GM23338 (cell line): ENCODE data around the gene ATAD5. TPM values are rescaled to one million over a fixed set of nuclear protein-coding genes. Genes with fewer than 3 reads are reported as not detected.

Experiments used
- ATAC-seq: fragments of 200-7000 bp; cut with Tn5 transposase; 3 replicates; pipeline ENCODE4 v1.9.1; 2020
- DNase-seq: peaks from one replicate; pipeline ENCODE4 v3.0.0-alpha.2; 2015; ENCODE audit warnings: low spot score
- H2AFZ ChIP-seq: fragments of 200-600 bp; sonication (generic); 2 replicates; pipeline ENCODE4 v1.8.0; 2016; ENCODE audit warnings: antibody characterized with exemption, mild to moderate bottlenecking, moderate library complexity
- H3F3A ChIP-seq: fragments of 200-600 bp; sonication (generic); replicated peaks from 2 replicates; pipeline ENCODE4 v1.8.0; 2017; ENCODE audit warnings: antibody characterized with exemption, mixed run types, low read depth
- H3K27ac ChIP-seq: fragments of 200-600 bp; sonication (generic); 2 replicates; pipeline ENCODE4 v1.6.1; 2016; ENCODE audit warnings: low read depth
- H3K27me3 ChIP-seq: fragments of 200-600 bp; sonication (generic); 2 replicates; pipeline ENCODE4 v1.8.0; 2016; ENCODE audit warnings: mild to moderate bottlenecking, mixed run types, moderate library complexity; ENCODE audit not compliant: insufficient read depth
- H3K36me3 ChIP-seq: fragments of 200-600 bp; sonication (generic); 2 replicates; pipeline ENCODE4 v1.8.0; 2016; ENCODE audit warnings: mild to moderate bottlenecking; ENCODE audit not compliant: insufficient read depth
- H3K4me1 ChIP-seq: fragments of 200-600 bp; sonication (generic); 2 replicates; pipeline ENCODE4 v1.8.0; 2016; ENCODE audit warnings: mild to moderate bottlenecking, moderate library complexity; ENCODE audit not compliant: insufficient read depth
- H3K4me2 ChIP-seq: fragments of 200-600 bp; sonication (generic); 2 replicates; pipeline ENCODE4 v1.7.1; 2017; ENCODE audit warnings: mixed run types
- H3K4me3 ChIP-seq: fragments of 200-600 bp; sonication (generic); 2 replicates; pipeline ENCODE4 v1.6.1; 2016; ENCODE audit warnings: mixed run types
- H3K79me2 ChIP-seq: fragments of 200-600 bp; sonication (generic); replicated peaks from 2 replicates; pipeline ENCODE4 v1.8.0; 2017; ENCODE audit warnings: mild to moderate bottlenecking; ENCODE audit not compliant: insufficient read depth
- H3K9me2 ChIP-seq: fragments of 200-600 bp; sonication (generic); 2 replicates; pipeline ENCODE4 v1.8.0; 2017; ENCODE audit not compliant: insufficient read depth
- H4K20me1 ChIP-seq: fragments of 200-600 bp; sonication (generic); replicated peaks from 2 replicates; pipeline ENCODE4 v1.8.0; 2017; ENCODE audit warnings: mild to moderate bottlenecking; ENCODE audit not compliant: insufficient read depth
- H3K27ac Mint-ChIP-seq: 2 replicates; pipeline ENCODE4 v1.8.0; 2020; ENCODE audit warnings: inconsistent platforms, mild to moderate bottlenecking, moderate library complexity, mixed read lengths
- H3K27me3 Mint-ChIP-seq: 3 replicates; pipeline ENCODE4 v1.8.0; 2022; ENCODE audit warnings: low read depth, mild to moderate bottlenecking, moderate library complexity, mixed read lengths, inconsistent platforms; ENCODE audit not compliant: insufficient read depth, poor library complexity
- H3K36me3 Mint-ChIP-seq: 3 replicates; pipeline ENCODE4 v1.8.0; 2021; ENCODE audit warnings: low read depth, mild to moderate bottlenecking, inconsistent platforms, moderate library complexity, mixed read lengths
- H3K4me1 Mint-ChIP-seq: 3 replicates; pipeline ENCODE4 v1.8.0; 2020; ENCODE audit warnings: mild to moderate bottlenecking, inconsistent platforms, mixed read lengths
- H3K4me3 Mint-ChIP-seq: 3 replicates; pipeline ENCODE4 v1.8.0; 2021; ENCODE audit warnings: moderate library complexity, mild to moderate bottlenecking, inconsistent platforms, mixed read lengths
- H3K9me3 Mint-ChIP-seq: 3 replicates; pipeline ENCODE4 v1.8.0; 2020; ENCODE audit warnings: moderate library complexity, mild to moderate bottlenecking, inconsistent platforms, mixed read lengths
- CTCF ChIP-seq, 2 experiments: fragments of 200-600 bp in 1 of 2; sonication (generic) in 1 of 2; conservative IDR thresholded peaks; 2 replicates each; pipeline versions ENCODE4 v1.5.1 to v1.6.1; 2016 to 2017; ENCODE audit warnings: antibody characterized with exemption in 2 of 2, low read depth in 2 of 2, mild to moderate bottlenecking in 2 of 2, moderate library complexity in 1 of 2
- NANOG ChIP-seq: IDR thresholded peaks from 2 replicates; pipeline ENCODE4 v1.6.1; 2016; ENCODE audit warnings: antibody characterized with exemption, borderline replicate concordance
- polyA plus RNA-seq: library from polyadenylated mRNA; unstranded; fragments of >200 nt; fragmentation: Nextera tagmentation; extraction: Ambion mirVana; gene quantifications from 2 replicates; pipeline ENCODE4 v1.2.1, GENCODE V29; 2016
- total RNA-seq: library from RNA; depleted of rRNA; stranded (reverse); fragments of >200 nt; shearing (Covaris generic); gene quantifications from 2 replicates; pipeline ENCODE4 v1.2.3, GENCODE V29; 2014
- TF ChIP-seq, protein P1 (sequence below): fragments of 250-450 bp; sonication (Bioruptor Pico); IDR thresholded peaks from 2 replicates; pipeline ENCODE4 v1.5.0; 2020; ENCODE audit warnings: mild to moderate bottlenecking, moderate library complexity
- TF ChIP-seq, protein P2 (sequence below): IDR thresholded peaks from one replicate; pipeline ENCODE4 v1.6.1; 2018; ENCODE audit warnings: antibody characterized with exemption; ENCODE audit not compliant: unreplicated experiment

Gene ATAD5
- total and polyA plus RNA-seq, 2 experiments from 2014 or later = 24.2 to 30.9 TPM

- peaks cover 7% of the 10 kb centered on the region; the same call in 1 of the 2 replicates for H4K20me1 ChIP-seq
- TF ChIP-seq NANOG = no peak
- TF ChIP-seq, protein P1, sequence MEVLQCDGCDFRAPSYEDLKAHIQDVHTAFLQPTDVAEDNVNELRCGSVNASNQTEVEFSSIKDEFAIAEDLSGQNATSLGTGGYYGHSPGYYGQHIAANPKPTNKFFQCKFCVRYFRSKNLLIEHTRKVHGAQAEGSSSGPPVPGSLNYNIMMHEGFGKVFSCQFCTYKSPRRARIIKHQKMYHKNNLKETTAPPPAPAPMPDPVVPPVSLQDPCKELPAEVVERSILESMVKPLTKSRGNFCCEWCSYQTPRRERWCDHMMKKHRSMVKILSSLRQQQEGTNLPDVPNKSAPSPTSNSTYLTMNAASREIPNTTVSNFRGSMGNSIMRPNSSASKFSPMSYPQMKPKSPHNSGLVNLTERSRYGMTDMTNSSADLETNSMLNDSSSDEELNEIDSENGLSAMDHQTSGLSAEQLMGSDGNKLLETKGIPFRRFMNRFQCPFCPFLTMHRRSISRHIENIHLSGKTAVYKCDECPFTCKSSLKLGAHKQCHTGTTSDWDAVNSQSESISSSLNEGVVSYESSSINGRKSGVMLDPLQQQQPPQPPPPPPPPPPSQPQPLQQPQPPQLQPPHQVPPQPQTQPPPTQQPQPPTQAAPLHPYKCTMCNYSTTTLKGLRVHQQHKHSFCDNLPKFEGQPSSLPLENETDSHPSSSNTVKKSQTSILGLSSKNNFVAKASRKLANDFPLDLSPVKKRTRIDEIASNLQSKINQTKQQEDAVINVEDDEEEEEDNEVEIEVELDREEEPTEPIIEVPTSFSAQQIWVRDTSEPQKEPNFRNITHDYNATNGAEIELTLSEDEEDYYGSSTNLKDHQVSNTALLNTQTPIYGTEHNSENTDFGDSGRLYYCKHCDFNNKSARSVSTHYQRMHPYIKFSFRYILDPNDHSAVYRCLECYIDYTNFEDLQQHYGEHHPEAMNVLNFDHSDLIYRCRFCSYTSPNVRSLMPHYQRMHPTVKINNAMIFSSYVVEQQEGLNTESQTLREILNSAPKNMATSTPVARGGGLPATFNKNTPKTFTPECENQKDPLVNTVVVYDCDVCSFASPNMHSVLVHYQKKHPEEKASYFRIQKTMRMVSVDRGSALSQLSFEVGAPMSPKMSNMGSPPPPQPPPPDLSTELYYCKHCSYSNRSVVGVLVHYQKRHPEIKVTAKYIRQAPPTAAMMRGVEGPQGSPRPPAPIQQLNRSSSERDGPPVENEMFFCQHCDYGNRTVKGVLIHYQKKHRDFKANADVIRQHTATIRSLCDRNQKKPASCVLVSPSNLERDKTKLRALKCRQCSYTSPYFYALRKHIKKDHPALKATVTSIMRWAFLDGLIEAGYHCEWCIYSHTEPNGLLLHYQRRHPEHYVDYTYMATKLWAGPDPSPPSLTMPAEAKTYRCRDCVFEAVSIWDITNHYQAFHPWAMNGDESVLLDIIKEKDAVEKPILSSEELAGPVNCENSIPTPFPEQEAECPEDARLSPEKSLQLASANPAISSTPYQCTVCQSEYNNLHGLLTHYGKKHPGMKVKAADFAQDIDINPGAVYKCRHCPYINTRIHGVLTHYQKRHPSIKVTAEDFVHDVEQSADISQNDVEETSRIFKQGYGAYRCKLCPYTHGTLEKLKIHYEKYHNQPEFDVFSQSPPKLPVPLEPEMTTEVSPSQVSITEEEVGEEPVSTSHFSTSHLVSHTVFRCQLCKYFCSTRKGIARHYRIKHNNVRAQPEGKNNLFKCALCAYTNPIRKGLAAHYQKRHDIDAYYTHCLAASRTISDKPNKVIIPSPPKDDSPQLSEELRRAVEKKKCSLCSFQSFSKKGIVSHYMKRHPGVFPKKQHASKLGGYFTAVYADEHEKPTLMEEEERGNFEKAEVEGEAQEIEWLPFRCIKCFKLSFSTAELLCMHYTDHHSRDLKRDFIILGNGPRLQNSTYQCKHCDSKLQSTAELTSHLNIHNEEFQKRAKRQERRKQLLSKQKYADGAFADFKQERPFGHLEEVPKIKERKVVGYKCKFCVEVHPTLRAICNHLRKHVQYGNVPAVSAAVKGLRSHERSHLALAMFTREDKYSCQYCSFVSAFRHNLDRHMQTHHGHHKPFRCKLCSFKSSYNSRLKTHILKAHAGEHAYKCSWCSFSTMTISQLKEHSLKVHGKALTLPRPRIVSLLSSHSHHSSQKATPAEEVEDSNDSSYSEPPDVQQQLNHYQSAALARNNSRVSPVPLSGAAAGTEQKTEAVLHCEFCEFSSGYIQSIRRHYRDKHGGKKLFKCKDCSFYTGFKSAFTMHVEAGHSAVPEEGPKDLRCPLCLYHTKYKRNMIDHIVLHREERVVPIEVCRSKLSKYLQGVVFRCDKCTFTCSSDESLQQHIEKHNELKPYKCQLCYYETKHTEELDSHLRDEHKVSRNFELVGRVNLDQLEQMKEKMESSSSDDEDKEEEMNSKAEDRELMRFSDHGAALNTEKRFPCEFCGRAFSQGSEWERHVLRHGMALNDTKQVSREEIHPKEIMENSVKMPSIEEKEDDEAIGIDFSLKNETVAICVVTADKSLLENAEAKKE (CRISPR knock-in tag) = no peak
- H3K36me3 ChIP-seq = peaks cover 31% of the 10 kb centered on the region
- Mint-ChIP-seq H3K9me3 (no peaks in the 10 kb centered on the region), H3K4me3 (no peak overlapping the region), H3K27ac (no peak overlapping the region), H3K27me3 (peaks cover 2% of the 10 kb centered on the region), H3K36me3 (peaks cover 58% of the 10 kb centered on the region), H3K4me1 (no peaks in the 10 kb centered on the region)
- H3K27ac ChIP-seq = no peak overlapping the region
- H3K4me1 ChIP-seq = no peaks in the 10 kb centered on the region
- no peak overlapping the region for H3K4me3 ChIP-seq
- no peak overlapping the region for H3K4me2 ChIP-seq
- no peaks in the 10 kb centered on the region for H3K79me2 ChIP-seq
- H3F3A ChIP-seq = no peaks in the 10 kb centered on the region
- no peak overlapping the region for H2AFZ ChIP-seq
- H3K27me3 ChIP-seq = no peaks in the 10 kb centered on the region
- no peaks in the 10 kb centered on the region for H3K9me2 ChIP-seq
- ATAC-seq (no peak), DNase-seq (no peak)
Measured at GRCh38 chr17:30854146-30854545, 22.4 kb downstream of the ATAD5 start.

DNA sequence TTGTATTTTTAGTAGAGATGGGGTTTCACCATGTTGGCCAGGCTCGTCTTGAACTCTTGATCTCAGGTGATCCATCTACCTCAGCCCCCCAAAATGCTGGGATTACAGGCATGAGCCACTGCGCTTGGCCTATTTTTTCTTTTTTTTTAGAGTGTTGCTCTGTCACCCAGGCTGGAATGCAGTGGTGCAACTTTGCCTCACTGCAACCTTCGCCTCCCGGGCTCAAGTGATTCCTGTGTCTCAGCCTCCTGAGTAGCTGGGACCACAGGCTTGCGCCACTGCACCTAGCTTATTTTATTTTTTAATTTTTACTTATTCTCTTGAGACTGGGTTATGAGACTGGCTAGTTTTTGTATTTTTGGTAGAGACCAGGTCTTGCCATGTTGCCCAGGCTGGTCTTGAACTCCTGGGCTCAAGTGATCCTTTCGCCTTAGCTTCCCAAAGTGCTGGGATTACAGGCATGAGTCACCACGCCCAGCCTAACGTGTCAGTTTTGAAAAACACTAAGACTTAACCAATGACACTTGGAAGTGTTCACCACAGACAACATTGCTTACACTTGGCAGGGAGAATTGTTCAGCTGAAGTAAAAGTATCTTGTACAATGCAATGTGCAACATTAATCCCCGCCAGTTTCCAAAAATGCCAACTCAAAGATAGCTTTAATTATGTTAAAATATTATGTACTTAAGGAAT, 26.9 kb downstream of the ATAD5 start:
- Histone ChIP-seq H2AFZ (no peak overlapping the region), H3K27me3 (no peaks in the 10 kb centered on the region), H3K4me3 (no peak overlapping the region), H3K27ac (no peak overlapping the region), H3K4me1 (no peaks in the 10 kb centered on the region), H3K36me3 (peaks cover 47% of the 10 kb centered on the region), H3K9me2 (no peaks in the 10 kb centered on the region), H3K4me2 (no peak overlapping the region), H3F3A (no peaks in the 10 kb centered on the region), H3K79me2 (no peaks in the 10 kb centered on the region), H4K20me1 (peaks cover 5% of the 10 kb centered on the region; the same call in 1 of the 2 replicates)
- ATAC-seq (no peak), DNase-seq (no peak)
- Mint-ChIP-seq H3K27me3 (peaks cover 4% of the 10 kb centered on the region), H3K9me3 (no peaks in the 10 kb centered on the region), H3K4me3 (no peak overlapping the region), H3K27ac (no peak overlapping the region), H3K36me3 (peaks cover 66% of the 10 kb centered on the region), H3K4me1 (no peaks in the 10 kb centered on the region)
- TF ChIP-seq CTCF (conservative IDR thresholded peaks at IDR 0.05; ENCODE audit: low read depth in 2 of 2) (no peak), NANOG (no peak)
- TF ChIP-seq, protein P2, sequence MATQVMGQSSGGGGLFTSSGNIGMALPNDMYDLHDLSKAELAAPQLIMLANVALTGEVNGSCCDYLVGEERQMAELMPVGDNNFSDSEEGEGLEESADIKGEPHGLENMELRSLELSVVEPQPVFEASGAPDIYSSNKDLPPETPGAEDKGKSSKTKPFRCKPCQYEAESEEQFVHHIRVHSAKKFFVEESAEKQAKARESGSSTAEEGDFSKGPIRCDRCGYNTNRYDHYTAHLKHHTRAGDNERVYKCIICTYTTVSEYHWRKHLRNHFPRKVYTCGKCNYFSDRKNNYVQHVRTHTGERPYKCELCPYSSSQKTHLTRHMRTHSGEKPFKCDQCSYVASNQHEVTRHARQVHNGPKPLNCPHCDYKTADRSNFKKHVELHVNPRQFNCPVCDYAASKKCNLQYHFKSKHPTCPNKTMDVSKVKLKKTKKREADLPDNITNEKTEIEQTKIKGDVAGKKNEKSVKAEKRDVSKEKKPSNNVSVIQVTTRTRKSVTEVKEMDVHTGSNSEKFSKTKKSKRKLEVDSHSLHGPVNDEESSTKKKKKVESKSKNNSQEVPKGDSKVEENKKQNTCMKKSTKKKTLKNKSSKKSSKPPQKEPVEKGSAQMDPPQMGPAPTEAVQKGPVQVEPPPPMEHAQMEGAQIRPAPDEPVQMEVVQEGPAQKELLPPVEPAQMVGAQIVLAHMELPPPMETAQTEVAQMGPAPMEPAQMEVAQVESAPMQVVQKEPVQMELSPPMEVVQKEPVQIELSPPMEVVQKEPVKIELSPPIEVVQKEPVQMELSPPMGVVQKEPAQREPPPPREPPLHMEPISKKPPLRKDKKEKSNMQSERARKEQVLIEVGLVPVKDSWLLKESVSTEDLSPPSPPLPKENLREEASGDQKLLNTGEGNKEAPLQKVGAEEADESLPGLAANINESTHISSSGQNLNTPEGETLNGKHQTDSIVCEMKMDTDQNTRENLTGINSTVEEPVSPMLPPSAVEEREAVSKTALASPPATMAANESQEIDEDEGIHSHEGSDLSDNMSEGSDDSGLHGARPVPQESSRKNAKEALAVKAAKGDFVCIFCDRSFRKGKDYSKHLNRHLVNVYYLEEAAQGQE = no peak
